Stimulated activated CD8-positive, alpha-beta memory T cell treated with anti-CD3 and anti-CD28 coated beads, Interleukin-12 subunit alpha, Interleukin-12 subunit beta, amount 100 ng/mL, for 24 hours (primary cell): ENCODE measurements around the gene PPP2R2B.

Experiments used
- DNase-seq: peaks from one replicate; pipeline ENCODE4 v3.0.0-alpha.2; 2020; ENCODE audit errors: extremely low read depth

PPP2R2B gene

GRCh38 chr5:146827901-146828300, 50.7 kb downstream of the PPP2R2B start:
- DNase-seq = no peak

DNA sequence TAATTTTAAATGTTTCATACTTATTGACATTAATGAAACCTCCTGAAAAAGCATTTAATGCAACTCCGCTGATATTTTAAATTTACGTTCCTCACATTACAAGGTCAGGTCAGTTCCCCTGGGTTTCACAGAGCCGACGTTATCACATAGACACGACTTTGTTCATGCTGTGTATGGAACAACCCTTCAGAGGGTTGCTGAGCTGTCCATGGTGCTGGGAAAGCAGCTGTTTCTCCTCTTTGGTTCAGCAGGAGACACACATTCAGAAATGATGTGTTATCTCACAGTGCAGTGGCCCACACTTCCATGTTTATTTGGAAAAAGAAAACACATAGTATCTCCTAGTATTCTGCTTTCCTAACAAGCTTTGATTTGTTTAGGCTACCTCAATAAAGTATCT, 53.5 kb downstream of the PPP2R2B start:
- no peak for DNase-seq

DNA sequence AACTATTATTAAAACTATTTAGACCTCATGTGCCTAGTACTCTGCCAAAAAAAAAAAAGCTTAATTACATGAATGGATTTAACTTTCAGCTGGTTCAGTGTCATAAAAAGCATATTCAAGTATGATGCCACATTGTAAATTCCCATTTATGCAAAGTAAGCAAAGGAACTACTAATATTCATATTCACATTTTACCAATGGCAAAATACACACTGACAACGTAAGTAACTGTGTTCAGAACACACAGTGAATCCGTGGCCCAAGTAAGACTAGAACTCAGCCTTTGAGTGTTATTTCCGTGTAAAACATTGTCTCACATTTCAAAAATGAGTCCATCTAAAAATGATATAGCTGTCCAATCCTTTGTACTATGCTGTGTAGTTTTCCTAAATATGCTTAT, 56.8 kb downstream of the PPP2R2B start:
- no peak for DNase-seq

GRCh38 chr5:146820987-146821386, 57.6 kb downstream of the PPP2R2B start:
- no peak for DNase-seq

DNA sequence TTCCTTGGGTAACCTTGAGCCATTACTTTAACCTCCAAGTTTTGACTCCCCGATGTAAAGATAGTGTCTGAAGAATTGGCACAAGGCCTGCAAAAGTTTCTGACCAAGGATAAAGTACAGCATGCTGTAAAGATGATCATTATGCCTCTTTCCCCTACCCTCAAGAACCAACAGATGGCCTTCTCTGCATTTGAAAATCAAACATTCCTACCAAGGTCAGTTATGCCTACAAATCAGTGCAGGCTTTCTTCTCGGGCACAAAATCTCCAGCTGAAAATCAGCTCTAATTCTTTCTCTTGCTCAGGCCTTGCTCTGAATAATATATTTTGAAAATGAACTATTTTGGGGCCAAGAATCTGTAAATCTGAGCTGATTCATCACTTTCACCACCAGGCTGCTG, 59.7 kb downstream of the PPP2R2B start:
- no peak for DNase-seq

- no peak for DNase-seq
These were observed 60.6 kb downstream of the PPP2R2B start for GRCh38 chr5:146817973-146818372.

- no peak for DNase-seq
These were observed 61.7 kb downstream of the PPP2R2B start for GRCh38 chr5:146816775-146817387.

DNA sequence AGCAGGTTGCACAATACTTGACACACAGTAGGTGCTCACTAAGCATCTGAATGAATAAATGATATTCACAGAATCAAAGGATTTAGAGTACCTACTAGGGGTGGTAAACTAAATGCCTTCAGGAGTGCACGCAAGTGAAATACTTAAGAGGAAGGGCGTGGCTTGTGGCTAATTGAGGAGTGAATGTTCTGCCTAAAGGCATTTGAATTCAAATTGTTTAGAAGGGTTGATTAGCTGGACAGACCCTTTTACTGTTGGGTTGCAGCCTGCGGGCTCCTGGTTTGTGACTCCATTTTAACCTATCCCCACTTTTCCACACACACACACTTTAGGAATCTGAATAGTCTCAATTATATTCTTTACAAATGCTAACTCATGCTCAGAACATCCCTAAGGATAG, 63.1 kb downstream of the PPP2R2B start:
- DNase-seq = no peak

GRCh38 chr5:146813346-146814157, 65.0 kb downstream of the PPP2R2B start:
- DNase-seq = no peak

GRCh38 chr5:146805081-146805480, 73.5 kb downstream of the PPP2R2B start:
- no peak for DNase-seq

DNA sequence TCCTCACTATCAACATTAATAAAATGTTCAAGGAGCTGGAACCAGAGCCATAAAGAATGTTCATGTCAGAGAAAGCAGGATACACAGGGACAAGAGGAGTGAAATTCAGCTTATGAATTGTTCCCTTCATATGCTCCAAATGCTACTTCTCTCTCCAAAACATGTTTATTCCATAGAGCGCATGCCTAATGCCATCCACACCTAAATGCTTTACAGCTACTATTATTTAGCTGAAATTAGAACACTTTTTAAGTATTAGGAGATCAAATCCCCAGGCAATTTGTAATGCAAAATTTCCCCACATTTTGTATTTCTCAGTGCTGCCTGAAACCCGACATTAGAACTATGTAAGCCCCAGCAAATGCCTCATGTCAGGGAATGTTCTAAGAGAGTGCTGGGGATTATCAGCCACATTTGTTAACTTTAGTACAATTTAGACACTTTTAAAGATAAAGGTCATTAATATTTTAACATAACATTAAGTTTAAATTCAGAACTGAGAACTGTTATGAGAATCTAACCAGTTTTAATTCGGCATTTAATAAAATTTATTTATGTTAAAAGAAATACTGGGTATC, 75.5 kb downstream of the PPP2R2B start:
- DNase-seq = no peak

DNA sequence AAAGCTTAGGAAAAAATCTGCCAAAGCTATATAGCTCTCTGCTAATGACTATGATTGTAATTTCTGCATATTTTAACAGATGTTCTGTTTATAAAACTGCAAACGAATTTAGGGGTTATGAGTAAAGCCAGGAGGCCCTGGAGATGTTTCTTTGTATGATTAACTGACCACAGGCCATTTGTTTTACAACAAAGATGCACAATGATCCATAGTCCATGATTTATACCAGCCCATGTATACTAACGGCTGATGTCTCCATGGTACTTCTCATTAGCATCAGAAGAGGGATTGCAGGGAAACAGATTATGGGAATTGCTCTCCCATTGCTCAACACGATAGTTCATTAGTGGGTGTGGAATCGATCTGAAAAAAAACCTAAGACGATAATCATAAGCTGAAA, 78.9 kb downstream of the PPP2R2B start:
- DNase-seq = no peak

DNA sequence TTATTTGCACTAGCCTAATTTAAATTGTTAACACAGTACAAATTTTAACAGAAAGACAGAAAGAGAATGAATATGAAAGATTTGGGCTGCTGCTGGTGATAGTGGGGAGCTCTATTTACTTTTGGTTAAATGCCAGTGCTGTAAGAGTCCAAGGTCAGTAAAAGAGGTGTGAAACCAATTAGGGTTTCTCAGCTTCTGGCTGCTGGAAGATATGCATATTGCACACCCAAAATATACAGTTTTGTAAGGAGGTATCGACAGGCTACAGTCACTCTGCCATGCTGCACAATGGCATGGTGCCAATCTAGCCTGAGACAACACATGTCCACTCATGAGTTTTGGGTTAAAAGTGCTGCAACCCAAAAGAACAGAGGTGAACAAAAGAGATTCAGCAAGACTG, 79.3 kb downstream of the PPP2R2B start:
- DNase-seq = no peak

- no peak for DNase-seq
These were observed 80.9 kb downstream of the PPP2R2B start for GRCh38 chr5:146797658-146798057.

GRCh38 chr5:146796911-146797310, 81.6 kb downstream of the PPP2R2B start:
- DNase-seq = no peak

DNA sequence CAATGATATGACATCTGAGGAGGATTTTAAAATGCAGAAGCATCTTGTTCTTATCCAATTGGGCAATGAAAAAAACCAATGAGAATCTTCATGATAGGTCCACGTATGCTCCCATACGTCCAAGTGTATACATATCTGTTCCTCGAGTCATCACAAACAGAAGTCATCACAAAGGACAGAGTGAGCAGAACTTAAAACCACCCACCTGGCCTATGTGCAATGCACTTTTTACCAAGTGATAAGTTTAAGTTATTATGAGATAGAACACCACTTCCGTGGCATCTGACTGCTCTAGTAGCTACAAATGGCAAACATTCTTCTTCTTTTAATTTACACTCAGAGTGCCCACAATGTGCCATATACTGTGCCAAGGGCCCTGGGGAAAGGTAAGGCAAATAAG, 82.4 kb downstream of the PPP2R2B start:
- DNase-seq = no peak

- DNase-seq = no peak
These were observed 84.1 kb downstream of the PPP2R2B start for GRCh38 chr5:146794326-146795029.

DNA sequence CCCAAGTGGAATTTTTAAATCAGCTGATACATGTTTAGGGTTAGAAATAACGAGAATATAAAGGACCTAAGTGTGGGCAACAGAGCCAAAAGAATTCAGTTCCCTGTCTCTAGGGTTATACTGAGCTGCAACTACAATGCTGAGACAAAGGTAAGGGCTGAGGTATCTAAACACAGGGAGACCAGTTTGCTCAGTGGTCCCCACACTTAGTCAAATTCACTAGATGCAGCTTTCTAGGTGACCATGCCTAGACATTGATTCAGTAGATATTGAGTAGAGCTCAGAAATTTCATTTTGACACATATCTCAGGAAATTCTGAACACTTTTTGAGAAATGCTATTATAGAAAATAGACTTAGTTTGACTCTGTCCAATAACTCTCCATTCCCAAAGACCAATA, 84.8 kb downstream of the PPP2R2B start:
- no peak for DNase-seq

- DNase-seq = no peak
These were observed 87.1 kb downstream of the PPP2R2B start for GRCh38 chr5:146791471-146791870.

- DNase-seq = no peak
These were observed 88.6 kb downstream of the PPP2R2B start for GRCh38 chr5:146789712-146790653.

- no peak for DNase-seq
These were observed 89.7 kb downstream of the PPP2R2B start for GRCh38 chr5:146788898-146789297.
